ENCODE data around the gene CAPN13.

Gene CAPN13

DNA sequence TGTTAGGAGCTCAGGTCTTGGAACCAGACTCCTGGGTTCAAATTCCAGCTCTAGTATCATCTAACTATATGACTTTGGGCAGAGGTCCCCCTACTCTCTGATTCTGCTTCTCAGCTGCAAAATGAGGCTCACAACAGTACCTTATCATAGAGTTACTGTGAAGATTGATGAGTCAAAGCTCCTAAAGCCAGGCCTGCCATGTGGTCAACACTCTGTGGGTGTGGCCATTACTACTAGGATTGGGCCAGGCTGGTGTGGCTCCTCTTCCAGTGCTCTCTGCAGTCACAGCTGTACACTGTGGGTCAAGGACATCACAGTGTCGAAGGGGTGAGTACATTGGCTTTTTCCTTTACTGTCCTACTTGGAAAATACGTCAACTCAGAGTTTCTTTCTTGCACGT, 22.6 kb downstream of the CAPN13 start:
- no peak for DNase-seq

DNA sequence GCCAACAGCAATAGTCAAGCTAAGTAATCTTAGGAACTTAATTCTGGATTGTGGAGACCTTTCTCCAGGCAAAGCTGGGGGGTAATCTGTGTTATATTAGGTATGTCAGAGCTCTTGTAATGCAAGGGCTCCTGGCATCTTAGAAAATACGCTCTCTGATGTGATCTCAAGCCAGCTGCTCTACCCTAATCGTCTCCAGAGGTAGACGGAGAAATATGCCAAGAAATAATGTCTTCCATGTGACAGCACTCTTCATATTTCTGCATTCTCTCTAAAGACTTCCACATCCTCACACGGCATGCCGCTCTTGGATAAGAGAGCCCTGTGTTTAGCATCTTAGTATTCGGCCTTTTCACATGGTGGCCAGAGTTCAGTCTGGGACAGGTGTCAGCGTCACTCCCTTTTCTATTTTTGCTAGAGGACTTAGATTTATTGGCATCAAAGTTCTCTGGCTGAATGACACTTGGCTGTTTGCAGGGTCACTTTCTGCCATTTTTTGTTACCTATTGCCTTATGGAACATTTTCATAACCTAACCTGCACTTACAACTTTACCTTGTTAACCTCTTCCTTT, 25.2 kb downstream of the CAPN13 start:
- DNase-seq = no peak

DNA sequence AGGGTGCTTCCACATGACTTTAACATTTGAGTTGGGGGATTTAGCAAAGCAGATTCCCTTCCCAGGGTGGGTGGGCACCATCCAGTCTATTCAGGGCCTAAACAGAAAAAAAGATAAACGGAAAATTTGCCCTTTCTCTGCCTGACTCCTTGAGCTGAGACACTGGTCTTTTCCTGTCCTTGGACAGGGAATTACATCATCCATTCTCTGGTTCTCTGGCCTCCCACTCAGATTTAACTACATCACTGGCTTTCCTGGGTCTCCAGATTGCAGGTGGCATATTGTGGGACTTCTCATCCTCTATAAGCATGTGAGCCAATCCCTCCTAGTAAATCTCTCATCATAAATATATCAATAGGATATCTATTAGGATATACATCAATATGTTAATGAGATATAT, 25.8 kb downstream of the CAPN13 start:
- DNase-seq = no peak

DNA sequence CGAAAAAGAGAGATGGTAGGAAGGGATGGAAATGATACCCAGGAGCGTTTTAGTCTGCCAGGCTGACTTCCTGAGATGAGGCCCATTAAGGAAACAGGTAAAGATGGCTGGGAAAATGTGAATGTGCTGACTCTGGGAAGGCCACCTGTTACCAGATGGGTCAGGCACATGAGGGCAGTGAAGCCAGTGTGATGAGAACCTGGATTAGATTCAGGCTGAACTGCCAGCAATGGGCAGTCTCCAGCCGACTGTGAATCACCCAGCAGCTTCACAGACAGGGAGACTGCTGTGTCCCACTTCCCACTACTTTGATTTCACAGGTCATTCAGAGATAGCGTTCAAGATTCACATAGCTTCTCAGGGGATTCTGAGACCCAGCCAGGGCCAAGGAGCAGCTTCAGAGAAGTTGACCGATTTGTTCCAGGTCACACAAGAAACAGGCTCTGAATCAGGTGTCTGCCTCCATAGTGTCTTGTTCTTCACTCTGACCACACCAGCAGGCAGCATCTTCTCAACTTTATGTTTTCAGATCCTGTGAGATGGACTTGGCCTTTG, 26.4 kb downstream of the CAPN13 start:
- DNase-seq = no peak

DNA sequence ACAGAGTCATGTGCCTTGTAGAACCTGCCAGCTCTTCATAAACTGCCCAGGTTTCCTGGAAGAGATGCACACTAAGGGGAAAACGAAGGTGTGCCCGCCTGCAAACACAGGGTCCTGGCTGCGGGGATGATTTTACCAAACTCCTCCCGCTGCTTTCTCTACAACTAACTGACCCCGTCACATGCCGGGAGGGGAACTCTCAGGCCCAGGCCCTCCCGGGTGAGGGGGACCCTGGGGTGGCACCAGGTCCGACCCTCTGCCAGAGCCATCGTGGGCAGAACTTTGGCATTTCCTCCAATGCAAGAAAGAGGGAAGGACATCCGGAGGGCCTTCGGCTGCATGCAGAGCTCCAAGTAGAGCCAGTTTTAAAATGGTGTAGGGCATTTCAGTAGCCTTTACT, 28.6 kb downstream of the CAPN13 start:
- no peak for DNase-seq

DNA sequence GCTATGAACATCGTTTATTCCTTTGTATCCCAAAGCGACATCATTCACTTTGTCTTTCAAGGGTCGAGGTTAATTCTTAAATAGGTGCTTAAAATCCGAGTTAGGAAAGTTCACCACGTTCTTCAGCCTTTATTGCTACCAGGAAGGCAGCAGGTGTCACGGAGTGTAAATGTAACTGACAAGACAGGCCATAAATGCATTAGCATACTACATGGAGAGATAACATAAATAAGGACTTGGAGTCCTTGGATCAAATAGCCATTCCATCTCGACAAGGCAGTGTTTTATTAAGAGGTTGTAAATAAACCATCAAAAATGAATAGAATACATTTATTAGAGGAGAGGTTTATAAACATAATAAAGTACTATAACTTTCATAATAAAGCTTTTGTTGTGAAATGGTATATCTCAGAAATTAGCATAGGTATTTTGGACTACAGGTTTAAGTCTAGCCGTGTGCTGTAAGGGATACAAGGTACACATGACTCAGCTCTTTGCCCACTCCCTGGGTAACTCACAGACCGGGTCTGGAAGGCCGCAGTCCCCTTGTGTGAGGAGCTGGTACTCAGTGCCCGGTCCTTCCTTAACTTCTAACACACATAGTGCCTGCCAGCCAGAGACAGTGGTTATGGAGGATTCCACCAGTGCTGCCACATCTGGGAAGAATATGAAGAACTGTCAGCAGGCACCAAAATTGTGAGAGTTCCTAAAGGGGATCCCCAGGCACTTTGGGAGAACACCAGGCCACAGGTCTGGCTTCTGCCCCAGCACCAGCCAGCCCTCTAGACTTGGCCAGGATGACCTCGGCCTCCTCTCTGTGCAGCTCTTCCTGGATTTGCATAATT, 29.4 kb downstream of the CAPN13 start:
- no peak for DNase-seq

DNA sequence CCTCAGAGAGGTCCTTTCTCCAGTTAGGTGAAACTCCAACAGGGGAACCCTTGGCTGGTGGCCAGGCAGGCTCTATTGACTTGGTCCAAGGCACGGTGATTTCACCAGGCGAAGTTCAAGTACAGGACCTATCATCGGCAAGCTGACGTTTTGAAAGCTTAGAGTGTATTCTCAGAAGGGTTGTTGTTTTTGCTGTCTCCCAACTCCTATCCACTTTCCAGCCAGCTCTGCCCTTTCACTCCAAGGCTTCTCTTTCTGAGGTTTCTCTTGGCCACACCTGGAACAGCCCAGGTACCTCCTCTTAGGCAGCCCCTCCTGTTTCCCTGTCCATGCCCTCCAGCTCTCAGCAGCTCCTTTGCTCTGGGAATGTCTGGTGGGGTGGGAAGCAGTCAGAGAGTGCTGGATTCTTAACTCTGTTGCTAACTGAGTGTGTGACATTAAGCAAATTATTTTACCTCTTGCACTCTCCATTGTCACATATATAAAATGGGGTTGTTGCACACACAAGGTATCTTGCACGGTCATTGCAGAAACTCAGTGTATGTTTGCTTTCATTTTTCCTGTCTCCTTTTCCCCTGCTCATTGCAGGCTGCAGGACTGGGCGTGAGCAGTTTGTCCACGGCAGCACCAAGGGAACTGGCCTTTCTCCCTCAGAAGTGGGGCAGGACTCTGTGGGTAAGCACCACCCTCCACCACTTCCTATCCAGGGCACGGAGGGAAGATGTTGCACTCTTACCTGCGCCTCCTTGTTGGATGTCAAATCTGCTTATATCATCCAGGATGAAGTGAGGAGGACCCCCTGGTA, 30.2 kb downstream of the CAPN13 start:
- no peak for DNase-seq

DNA sequence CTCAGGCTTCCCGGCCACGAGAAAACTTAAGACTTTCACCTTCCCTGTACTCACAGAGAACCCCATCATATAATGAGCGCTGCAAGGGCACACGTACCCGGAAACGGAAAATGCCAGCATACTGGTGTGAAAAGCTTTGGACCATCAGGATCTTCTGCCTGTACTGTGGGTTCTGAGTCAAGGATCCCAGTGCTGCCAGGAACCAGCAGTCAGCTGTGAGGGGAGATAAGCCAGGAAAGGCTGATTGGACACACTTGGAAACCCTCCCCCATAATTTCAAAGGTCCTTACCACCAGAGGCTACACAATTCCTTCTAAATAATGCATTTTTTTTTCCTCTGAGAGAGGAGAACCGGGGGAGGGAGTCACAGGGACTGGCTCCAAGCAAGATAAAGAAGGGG, 31.4 kb downstream of the CAPN13 start:
- DNase-seq = no peak

DNA sequence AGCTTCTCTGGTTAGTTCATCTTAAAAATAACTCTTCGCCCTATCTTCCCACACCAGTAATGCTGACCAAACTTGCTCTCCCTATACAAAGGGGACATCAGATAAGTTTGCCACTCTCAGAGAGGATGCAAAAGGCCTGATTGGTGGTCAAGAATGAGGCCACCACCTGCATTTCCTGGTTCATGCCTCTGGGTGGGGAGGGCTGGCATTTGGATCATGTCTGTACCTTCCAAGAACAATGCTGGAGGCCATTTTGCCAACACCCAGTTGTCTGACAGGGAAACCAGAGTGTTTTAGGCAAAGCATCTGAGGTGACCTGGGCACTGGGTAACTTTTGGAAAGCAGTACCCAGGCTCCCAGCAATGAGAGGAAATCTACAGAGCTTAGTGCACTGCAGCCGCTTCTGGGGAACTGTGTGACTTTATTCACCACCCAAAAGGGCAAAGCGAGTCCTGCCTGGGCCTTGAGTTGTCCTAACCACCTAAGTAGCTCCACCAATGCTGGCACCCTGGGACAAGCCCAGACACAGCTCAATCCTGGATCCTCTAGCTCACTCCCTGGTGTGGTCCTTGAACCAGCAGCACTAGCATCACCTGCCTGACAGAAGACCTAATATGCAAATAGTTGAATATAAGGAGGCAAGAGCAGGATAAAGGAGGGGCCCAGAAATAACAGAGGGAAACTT, 35.1 kb downstream of the CAPN13 start:
- DNase-seq = no peak

DNA sequence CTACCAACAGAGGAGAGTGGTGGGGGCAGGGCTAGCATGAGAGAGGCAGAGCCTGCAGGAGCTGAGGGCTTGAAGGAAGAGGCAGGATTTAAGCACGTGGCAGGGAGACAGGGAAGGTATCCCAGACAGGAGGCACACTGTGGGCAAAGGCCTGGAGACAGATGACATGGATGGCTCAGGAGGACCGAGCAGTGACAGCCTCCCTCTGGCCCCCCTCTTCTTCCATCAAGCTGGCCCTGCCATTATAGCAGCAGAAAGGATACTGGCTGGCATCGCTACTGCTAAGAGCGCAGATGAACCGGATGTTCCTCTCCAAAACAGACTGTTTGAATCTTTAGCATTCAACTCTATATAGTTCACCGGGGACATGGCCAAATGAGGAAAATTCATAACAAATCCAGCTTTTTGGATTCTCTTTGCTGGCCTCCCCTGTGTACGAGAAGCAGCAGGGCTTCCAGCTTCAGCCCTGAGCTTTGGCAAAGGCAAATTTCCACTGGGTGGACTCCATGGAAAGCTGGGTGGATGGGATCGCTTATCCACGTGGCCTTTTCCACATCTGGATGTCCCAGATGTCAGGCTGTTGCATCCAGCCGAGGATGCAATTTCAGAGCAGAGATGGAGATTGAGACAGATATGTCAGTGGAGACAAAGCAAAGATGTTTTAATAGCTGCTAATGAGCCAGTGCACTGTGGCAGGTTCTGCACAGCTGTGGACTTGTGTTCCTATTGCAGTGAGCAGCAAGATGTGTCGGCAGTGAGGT, 36.2 kb downstream of the CAPN13 start:
- DNase-seq = no peak

DNA sequence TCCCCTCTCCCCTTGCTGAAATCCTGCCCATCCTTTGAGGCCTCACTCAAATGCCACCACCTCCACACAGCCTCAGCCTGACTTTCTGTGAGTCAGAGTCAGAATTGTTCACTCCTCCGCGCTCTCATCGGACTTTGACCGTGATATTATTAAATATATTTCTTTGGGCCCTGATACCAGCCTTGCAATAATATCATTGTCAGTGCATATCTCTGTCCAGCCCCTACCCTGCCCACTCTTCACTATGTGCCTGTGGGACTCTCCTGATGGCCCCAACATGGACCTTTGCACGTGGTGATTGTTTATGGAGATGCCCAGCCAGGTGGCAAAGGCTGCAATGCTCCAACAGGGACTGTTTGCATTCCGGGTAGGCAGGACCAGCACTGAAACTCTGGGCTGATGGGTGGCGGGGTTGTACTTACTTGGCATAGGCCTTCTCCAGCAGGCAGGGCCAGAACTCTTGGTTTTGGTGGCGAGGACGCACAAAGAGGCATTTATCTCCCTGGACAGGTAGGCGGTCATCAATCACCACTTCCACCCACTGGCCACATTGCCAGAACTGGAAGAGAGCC, 37.3 kb downstream of the CAPN13 start:
- DNase-seq = no peak

DNA sequence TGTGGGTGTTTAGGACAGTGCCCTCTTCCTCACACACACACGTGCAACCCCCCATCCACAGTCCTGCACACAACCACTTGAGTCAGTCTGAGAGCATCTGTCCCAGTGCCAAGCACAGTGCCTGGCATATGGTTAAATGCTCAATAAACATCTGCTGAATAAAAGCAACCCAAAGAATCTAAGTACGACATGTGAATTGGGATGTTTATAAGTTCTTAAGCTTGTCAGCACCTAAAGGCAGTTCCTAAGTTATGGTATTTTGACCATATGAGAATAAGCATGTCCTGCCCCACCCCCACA, 37.8 kb downstream of the CAPN13 start:
- no peak for DNase-seq

DNA sequence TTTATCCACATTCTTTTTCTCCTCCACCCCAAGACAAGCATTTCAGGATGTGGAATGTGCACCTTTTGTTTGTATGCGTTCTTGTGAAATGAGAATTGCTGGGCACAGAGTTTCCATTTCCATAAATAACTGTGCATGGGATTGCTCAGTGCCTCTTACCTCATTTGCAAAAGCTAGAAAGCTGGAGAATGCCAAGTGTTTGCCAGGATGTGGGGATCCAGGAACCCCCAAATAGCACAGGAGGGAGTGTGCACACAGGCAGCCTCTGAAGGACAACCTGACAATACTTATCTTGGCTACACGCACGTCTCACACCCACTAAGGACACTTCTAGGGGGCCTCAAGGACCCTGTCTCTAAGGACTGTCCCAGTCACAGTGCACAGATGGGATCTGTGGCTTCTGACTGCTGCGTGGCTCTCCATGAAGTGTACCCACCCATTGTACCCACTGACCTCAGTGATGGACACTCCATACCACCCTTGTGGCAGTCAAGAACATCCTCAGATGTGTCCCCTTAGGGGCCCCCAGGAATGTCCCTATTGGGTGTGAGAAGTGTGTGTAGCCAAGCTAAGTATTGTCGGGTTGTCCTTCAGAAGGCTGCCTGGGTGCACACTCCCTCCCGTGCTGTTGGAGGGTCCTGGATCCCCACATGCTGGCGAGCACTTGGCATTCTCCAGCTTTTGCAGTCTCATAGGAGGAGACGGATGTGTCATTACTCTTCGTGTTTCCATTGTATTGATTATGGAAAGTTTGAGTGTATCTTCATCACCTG, 38.4 kb downstream of the CAPN13 start:
- no peak for DNase-seq

DNA sequence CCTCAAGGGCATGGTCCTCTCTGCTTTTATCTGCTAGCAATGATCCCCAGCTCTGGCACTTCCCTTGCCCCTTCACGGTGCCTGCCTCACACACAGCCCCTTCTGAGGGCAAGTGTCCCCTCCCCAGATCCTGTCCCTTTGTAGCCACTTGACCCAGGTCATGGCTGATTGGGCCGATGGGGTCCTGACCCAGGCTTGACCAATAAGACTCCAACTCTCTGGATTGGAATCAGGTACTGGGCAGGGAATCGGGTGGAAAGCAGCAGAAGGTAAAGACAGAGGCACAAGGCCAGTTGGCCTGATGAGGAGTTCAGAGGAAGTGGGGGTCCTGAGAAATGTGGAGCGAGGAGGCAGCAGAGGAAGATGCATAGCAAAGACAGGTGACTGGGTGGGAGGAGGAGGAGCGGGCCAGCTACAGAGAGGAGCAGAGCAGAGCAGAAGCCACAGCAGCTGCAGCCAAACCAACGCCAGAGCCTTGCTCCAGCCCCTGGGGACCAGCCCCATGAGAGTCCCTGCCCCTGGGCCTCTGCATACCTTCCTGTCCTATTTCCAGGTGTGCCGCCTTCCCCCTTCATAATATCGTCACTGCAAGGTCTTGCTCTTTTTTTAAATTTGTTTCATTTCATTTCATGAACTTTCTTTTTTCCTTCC, 39.1 kb downstream of the CAPN13 start:
- DNase-seq = no peak

DNA sequence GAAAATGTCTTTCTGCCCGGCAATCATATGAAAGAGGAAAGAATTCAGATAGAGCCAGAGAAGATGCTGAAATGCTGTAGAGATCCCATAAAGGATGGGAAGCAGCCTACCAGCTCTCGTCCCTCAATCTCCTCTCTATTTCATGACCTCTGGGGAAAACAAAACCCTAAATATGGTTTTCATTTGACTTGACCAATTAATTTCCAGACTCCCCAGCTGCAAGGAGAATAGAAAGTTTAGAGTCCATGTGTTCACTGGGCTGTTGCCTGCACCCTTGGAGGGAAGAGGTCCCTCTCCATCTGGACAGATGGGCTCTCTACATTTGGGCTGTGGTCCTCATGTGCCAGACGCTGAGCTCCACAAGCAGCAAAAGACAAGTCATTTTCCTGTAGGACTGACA, 40.6 kb downstream of the CAPN13 start:
- no peak for DNase-seq

DNA sequence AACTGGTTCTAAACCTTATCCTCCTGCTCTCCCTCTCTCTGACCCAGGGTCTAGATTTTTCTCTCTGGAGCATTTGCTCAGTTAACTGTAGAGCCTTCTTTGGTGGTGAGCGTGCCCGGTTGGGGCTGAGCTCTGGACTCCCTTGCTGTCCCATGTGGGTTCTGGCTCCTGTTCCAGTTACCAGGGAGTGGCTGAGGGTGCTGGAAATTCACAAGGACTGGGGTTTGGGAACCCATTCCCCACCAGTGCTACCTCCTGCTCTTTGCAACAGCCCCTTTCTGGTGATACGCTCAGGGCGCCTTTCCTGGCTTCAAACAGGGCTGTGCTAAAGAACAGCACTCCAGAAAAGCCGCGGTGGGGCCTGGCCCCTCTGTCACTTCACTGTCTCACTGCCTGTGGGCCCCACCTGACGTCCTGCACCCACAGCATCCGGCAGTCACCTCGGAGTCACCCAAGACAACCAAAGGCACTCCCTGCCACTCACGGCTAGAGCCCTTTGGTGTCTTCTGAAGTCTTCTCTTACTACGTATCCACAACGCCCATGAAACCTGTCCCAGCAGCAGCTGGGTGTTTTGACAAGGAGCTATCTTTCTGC, 41.3 kb downstream of the CAPN13 start:
- DNase-seq = no peak

DNA sequence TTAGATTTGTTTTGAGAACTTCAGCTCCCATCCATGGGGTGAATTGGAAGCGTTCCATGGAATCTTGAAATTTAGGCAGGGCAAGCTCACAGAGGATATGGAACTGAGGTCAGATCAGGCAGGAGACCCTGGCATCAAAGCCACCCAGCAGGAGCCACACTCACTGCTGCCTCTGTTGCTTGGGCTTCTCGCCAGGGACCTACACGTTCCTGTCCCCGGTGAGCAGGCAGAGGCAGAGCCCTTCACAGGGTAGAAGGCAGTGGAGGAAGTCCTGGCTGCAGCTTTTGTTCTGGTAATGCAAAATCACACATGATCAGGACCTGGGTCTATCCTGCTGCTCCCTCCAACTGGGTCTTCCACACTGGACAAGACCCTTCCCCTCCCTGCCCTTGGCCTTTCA, 42.1 kb downstream of the CAPN13 start:
- DNase-seq = no peak

DNA sequence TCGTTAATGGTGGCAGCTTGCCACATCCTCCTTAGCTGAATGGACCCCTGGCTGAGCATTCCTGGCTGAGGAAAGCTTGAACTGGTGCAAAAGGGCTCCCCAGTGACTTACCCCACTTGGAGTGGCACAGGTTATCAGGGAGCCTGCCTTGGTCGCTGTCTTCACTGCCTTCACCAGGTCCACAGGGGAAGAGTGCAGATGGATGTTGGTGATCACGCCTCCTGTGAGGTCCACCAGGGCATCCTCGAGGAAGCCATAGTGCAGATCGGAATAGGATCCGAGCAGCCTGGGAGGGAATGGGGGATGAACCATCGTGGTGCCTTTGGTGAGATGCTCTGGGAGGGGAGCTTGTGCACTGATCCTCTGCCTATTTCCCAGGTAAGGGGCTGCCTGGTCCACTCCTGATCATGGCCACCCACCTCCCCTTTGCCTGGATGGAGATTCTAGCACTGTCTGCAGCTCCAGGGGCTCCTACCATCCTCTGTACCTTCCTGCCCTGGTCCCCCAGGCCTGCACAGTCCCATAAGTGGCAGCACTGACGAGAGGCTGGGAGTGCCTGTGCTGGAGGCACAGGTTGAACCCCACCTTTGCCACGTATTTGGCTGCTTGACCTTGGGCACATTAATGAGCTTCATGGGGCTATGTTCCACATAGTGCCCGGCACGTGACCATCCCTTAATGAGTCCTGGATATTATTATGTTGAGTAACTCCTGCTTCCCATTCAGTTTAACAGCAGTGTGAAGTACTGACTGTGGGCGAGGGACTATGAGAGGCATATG, 43.0 kb downstream of the CAPN13 start:
- no peak for DNase-seq

DNA sequence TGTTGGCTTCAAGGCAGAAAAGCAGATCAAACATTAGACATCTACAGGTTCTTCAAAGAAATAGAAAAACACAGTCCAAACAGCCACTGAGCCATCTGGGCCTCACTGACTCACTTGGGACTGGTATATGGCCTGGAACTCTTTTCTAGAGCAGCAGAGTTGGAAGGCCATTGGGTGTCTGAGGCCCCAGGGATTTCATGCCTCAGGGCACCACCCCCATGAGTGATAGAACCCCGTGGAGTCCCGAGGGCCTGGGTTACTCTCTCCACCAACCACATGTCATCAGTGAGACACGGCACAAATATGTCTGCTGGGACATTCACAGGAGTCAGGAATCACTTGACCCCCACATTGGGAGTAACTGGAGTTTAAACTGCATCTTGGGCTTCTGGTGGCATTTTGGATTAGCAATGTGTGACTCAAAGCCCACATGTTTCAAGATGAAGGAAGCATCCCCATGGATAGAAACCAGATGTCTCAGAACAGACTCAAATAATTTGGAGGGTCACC, 44.0 kb downstream of the CAPN13 start:
- no peak for DNase-seq
